Trophoblast cell (in vitro differentiated cells and primary cell): ENCODE results near the gene PSORS1C2.

ENCODE experiments used
- DNase-seq, 2 donors: peaks; one replicate each; pipeline ENCODE4 v3.0.0-alpha.2; 2016
- H2AFZ ChIP-seq: 2 replicates; pipeline ENCODE4 v1.6.1; 2013; ENCODE audit warnings: low read length, moderate library complexity, mild to moderate bottlenecking; ENCODE audit not compliant: insufficient read depth, poor library complexity
- H2AK5ac ChIP-seq: 2 replicates; pipeline ENCODE4 v1.6.1; 2013; ENCODE audit warnings: mild to moderate bottlenecking, low read length
- H2BK120ac ChIP-seq: 2 replicates; pipeline ENCODE4 v1.6.1; 2013; ENCODE audit warnings: low read length, mild to moderate bottlenecking, moderate library complexity; ENCODE audit not compliant: insufficient read depth, poor library complexity
- H2BK12ac ChIP-seq: 2 replicates; pipeline ENCODE4 v1.6.1; 2013; ENCODE audit warnings: mild to moderate bottlenecking, low read length, moderate library complexity
- H2BK5ac ChIP-seq: 2 replicates; pipeline ENCODE4 v1.6.1; 2013; ENCODE audit warnings: low read length, low read depth, moderate library complexity, mild to moderate bottlenecking; ENCODE audit not compliant: poor library complexity
- H3K14ac ChIP-seq: 2 replicates; pipeline ENCODE4 v1.6.1; 2013; ENCODE audit warnings: mild to moderate bottlenecking, low read length
- H3K18ac ChIP-seq: 2 replicates; pipeline ENCODE4 v1.6.1; 2013; ENCODE audit warnings: mild to moderate bottlenecking, low read length
- H3K23ac ChIP-seq: 2 replicates; pipeline ENCODE4 v1.6.1; 2013; ENCODE audit warnings: low read length
- H3K27ac ChIP-seq: 2 replicates; pipeline ENCODE4 v1.5.1; 2013; ENCODE audit warnings: low read depth, mild to moderate bottlenecking, inconsistent platforms, low read length, moderate library complexity
- H3K27me3 ChIP-seq: 2 replicates; pipeline ENCODE4 v1.6.1; 2013; ENCODE audit warnings: inconsistent platforms, mild to moderate bottlenecking, low read length, moderate library complexity; ENCODE audit not compliant: insufficient read depth
- H3K36me3 ChIP-seq, 2 experiments: 1 replicate in 1 of 2; 2 replicates in 1 of 2; pipeline ENCODE4 v1.6.1; 2013; ENCODE audit warnings: low read length in 2 of 2, mild to moderate bottlenecking in 2 of 2, moderate library complexity in 1 of 2; ENCODE audit not compliant: insufficient read depth in 2 of 2, control insufficient read depth in 1 of 2
- H3K4ac ChIP-seq: 2 replicates; pipeline ENCODE4 v1.6.1; 2013; ENCODE audit warnings: low read depth, mild to moderate bottlenecking, low read length, moderate library complexity
- H3K4me1 ChIP-seq, 2 experiments: 1 replicate in 1 of 2; 2 replicates in 1 of 2; pipeline ENCODE4 v1.6.1; 2013; ENCODE audit warnings: low read length in 2 of 2, mild to moderate bottlenecking in 2 of 2, moderate library complexity in 1 of 2; ENCODE audit not compliant: insufficient read depth in 2 of 2, control insufficient read depth in 1 of 2
- H3K4me2 ChIP-seq: 2 replicates; pipeline ENCODE4 v1.6.1; 2013; ENCODE audit warnings: inconsistent platforms, mild to moderate bottlenecking, low read length, moderate library complexity
- H3K4me3 ChIP-seq: 2 replicates; pipeline ENCODE4 v1.5.1; 2013; ENCODE audit warnings: mild to moderate bottlenecking, low read depth, low read length, inconsistent platforms
- H3K79me1 ChIP-seq: one replicate; pipeline ENCODE4 v1.6.1; 2013; ENCODE audit warnings: low read length
- H3K79me2 ChIP-seq: 2 replicates; pipeline ENCODE4 v1.6.1; 2013; ENCODE audit warnings: low read length, mild to moderate bottlenecking; ENCODE audit not compliant: control insufficient read depth, insufficient read depth, poor library complexity
- H3K9ac ChIP-seq: 2 replicates; pipeline ENCODE4 v1.6.1; 2013; ENCODE audit warnings: mild to moderate bottlenecking, low read length
- H3K9me3 ChIP-seq: 2 replicates; pipeline ENCODE4 v1.6.1; 2013; ENCODE audit warnings: low read depth, mild to moderate bottlenecking, control low read depth, inconsistent platforms, low read length; ENCODE audit not compliant: insufficient read depth
- H4K12ac ChIP-seq: 2 replicates; pipeline ENCODE4 v1.6.1; 2013; ENCODE audit warnings: low read depth, mild to moderate bottlenecking, low read length, moderate library complexity
- H4K8ac ChIP-seq: 2 replicates; pipeline ENCODE4 v1.6.1; 2013; ENCODE audit warnings: low read depth, mild to moderate bottlenecking, low read length, moderate library complexity
- H4K91ac ChIP-seq: one replicate; pipeline ENCODE4 v1.6.1; 2013; ENCODE audit warnings: low read depth, mild to moderate bottlenecking, low read length, moderate library complexity
- WGBS: extraction: QIAGEN DNeasy Blood & Tissue Kit; methylation state at CpG from one replicate; pipeline ENCODE4 v1.1.7; 2013; ENCODE audit warnings: missing lambda C conversion rate; ENCODE audit not compliant: insufficient read length, insufficient coverage; ENCODE audit errors: extremely low coverage; 5-methylcytosine and 5-hydroxymethylcytosine counted together

Gene PSORS1C2

GRCh38 chr6:31110825-31111582, 27.9 kb downstream of the PSORS1C2 start:
- no peaks in the 10 kb centered on the region for H3K9me3 ChIP-seq
- H3K4me3 ChIP-seq: no peak overlapping the region
- no peak overlapping the region for H4K8ac ChIP-seq
- H3K79me1 ChIP-seq: no peaks in the 10 kb centered on the region
- peaks cover 9 to 14% of the 10 kb centered on the region in 2 experiments for H3K4me1 ChIP-seq
- H3K4ac ChIP-seq: no peak overlapping the region
- no peak overlapping the region for H2BK5ac ChIP-seq
- no peaks in the 10 kb centered on the region for H3K79me2 ChIP-seq
- no peak overlapping the region for H3K4me2 ChIP-seq
- DNase-seq: no peak
- no peak overlapping the region for H3K14ac ChIP-seq
- H3K36me3 ChIP-seq: no peaks in the 10 kb centered on the region
- H3K18ac ChIP-seq: no peak overlapping the region
- H2AK5ac ChIP-seq: no peak overlapping the region
- no peak overlapping the region for H4K91ac ChIP-seq
- H4K12ac ChIP-seq: no peak overlapping the region
- H2BK120ac ChIP-seq: no peak overlapping the region
- H3K23ac ChIP-seq: no peak overlapping the region
- H3K9ac ChIP-seq: no peak overlapping the region
- H2AFZ ChIP-seq: no peak overlapping the region
- no peaks in the 10 kb centered on the region for H3K27me3 ChIP-seq
- H3K27ac ChIP-seq: no peak overlapping the region
- H2BK12ac ChIP-seq: no peak overlapping the region
- WGBS: no CpG with 5 or more reads among the region's 11 CpGs

GRCh38 chr6:31107052-31107451, 31.8 kb downstream of the PSORS1C2 start:
- no peak overlapping the region for H3K4me3 ChIP-seq
- no peak overlapping the region for H3K4me2 ChIP-seq
- H3K4me1 ChIP-seq: no peaks in the 10 kb centered on the region
- H3K14ac ChIP-seq: no peak overlapping the region
- no peak overlapping the region for H4K91ac ChIP-seq
- DNase-seq: no peak
- no peaks in the 10 kb centered on the region for H3K36me3 ChIP-seq
- no peak overlapping the region for H3K18ac ChIP-seq
- no peak overlapping the region for H2BK120ac ChIP-seq
- no peak overlapping the region for H3K27ac ChIP-seq
- no peak overlapping the region for H2AK5ac ChIP-seq
- H3K9ac ChIP-seq: no peak overlapping the region
- H3K79me2 ChIP-seq: no peaks in the 10 kb centered on the region
- no peak overlapping the region for H2BK12ac ChIP-seq
- H3K27me3 ChIP-seq: no peaks in the 10 kb centered on the region
- no peak overlapping the region for H4K8ac ChIP-seq
- no peaks in the 10 kb centered on the region for H3K79me1 ChIP-seq
- H3K9me3 ChIP-seq: no peaks in the 10 kb centered on the region
- no peak overlapping the region for H2BK5ac ChIP-seq
- H3K4ac ChIP-seq: no peak overlapping the region
- H2AFZ ChIP-seq: no peak overlapping the region
- no peak overlapping the region for H4K12ac ChIP-seq
- no CpG with 5 or more reads among the region's 4 CpGs for WGBS
- H3K23ac ChIP-seq: no peak overlapping the region

GRCh38 chr6:31103136-31103535, 35.7 kb downstream of the PSORS1C2 start:
- Histone ChIP-seq H4K12ac (no peak overlapping the region), H2BK12ac (no peak overlapping the region), H4K91ac (no peak overlapping the region), H3K36me3 (no peaks in the 10 kb centered on the region), H3K27ac (no peak overlapping the region), H4K8ac (no peak overlapping the region), H3K4me2 (no peak overlapping the region), H3K79me2 (no peaks in the 10 kb centered on the region), H2BK5ac (no peak overlapping the region), H3K4ac (no peak overlapping the region), H2BK120ac (no peak overlapping the region), H3K4me1 (no peaks in the 10 kb centered on the region), H3K27me3 (no peaks in the 10 kb centered on the region), H3K79me1 (no peaks in the 10 kb centered on the region), H2AK5ac (no peak overlapping the region), H3K14ac (no peak overlapping the region), H3K18ac (no peak overlapping the region), H3K23ac (no peak overlapping the region), H2AFZ (no peak overlapping the region), H3K4me3 (no peak overlapping the region), H3K9ac (no peak overlapping the region), H3K9me3 (no peaks in the 10 kb centered on the region)
- no peak for DNase-seq
- no CpG with 5 or more reads among the region's 2 CpGs for WGBS

GRCh38 chr6:31098449-31098938, 40.4 kb downstream of the PSORS1C2 start:
- Histone ChIP-seq H4K12ac (no peak overlapping the region), H3K4me2 (no peak overlapping the region), H3K9me3 (no peaks in the 10 kb centered on the region), H3K23ac (no peak overlapping the region), H4K8ac (no peak overlapping the region), H3K9ac (no peak overlapping the region), H3K27me3 (no peaks in the 10 kb centered on the region), H3K14ac (no peak overlapping the region), H3K4me3 (no peak overlapping the region), H2BK120ac (no peak overlapping the region), H2BK12ac (no peak overlapping the region), H3K18ac (no peak overlapping the region), H3K4me1 (no peaks in the 10 kb centered on the region), H3K79me2 (no peaks in the 10 kb centered on the region), H4K91ac (no peak overlapping the region), H3K4ac (no peak overlapping the region), H3K79me1 (no peaks in the 10 kb centered on the region), H3K36me3 (no peaks in the 10 kb centered on the region), H2AK5ac (no peak overlapping the region), H2AFZ (no peak overlapping the region), H2BK5ac (no peak overlapping the region), H3K27ac (no peak overlapping the region)
- DNase-seq: no peak
- no CpG with 5 or more reads among the region's 4 CpGs for WGBS
